ENCODE results near the gene DAW1.

- TF ChIP-seq CTCF (IDR thresholded peaks at IDR 0.05): no peak
- TF ChIP-seq MAX (IDR thresholded peaks at IDR 0.05; ENCODE audit: low read depth): no peak
- no peak for TF ChIP-seq FOXM1 (IDR thresholded peaks at IDR 0.05; ENCODE audit: low read depth)
- TF ChIP-seq RAD21 (IDR thresholded peaks at IDR 0.05; ENCODE audit: low read length): no peak
- no peak for TF ChIP-seq POLR2AphosphoS5 (IDR thresholded peaks at IDR 0.05; ENCODE audit: low read depth, low read length)
- no peak for TF ChIP-seq EZH2phosphoT487 (IDR thresholded peaks at IDR 0.05; ENCODE audit: borderline replicate concordance, low read depth)
- TF ChIP-seq NFIC (IDR thresholded peaks at IDR 0.05; ENCODE audit: borderline replicate concordance): no peak
- TF ChIP-seq NRF1 (IDR thresholded peaks at IDR 0.05; ENCODE audit: low read depth, low read length): no peak
- TF ChIP-seq JUND (IDR thresholded peaks at IDR 0.05): no peak
- no peak for TF ChIP-seq EP300 (IDR thresholded peaks at IDR 0.05; ENCODE audit: borderline replicate concordance in 1 of 2, low read depth in 1 of 2, low read length in 1 of 2)
These were observed 48.9 kb upstream of the DAW1 start for GRCh38 chr2:227822416-227823003.

Measured in SK-N-SH (cell line).